Measurements from ENCODE around the gene PLEK. TPM values are rescaled to one million over a fixed set of nuclear protein-coding genes. Genes with fewer than 3 reads are reported as not detected.

Gene PLEK
- total RNA-seq, 4 donors from 2014 or later: under 0.01 to 7.5 (median 3.4) TPM

- no peak for TF ChIP-seq CTCF (IDR thresholded peaks at IDR 0.05)
- TF ChIP-seq POLR2A (IDR thresholded peaks at IDR 0.05): no peak
- intact Hi-C loops (cut with DNase I; ENCODE audit: low total_unique reads): no loop called here
- Histone ChIP-seq H3K4me3 (no peak overlapping the region), H3K27me3 (no peaks in the 10 kb centered on the region), H3K36me3 (no peaks in the 10 kb centered on the region), H3K9me3 (no peaks in the 10 kb centered on the region), H3K4me1 (no peaks in the 10 kb centered on the region), H3K27ac (no peak overlapping the region)
- no peak for DNase-seq
Measured at GRCh38 chr2:68385220-68385906, 20.3 kb downstream of the PLEK start.

- intact Hi-C loops (cut with DNase I; ENCODE audit: low total_unique reads): no loop called here
- DNase-seq: no peak
- no peak for TF ChIP-seq CTCF (IDR thresholded peaks at IDR 0.05)
- no peak for TF ChIP-seq POLR2A (IDR thresholded peaks at IDR 0.05)
- no peaks in the 10 kb centered on the region for H3K9me3 ChIP-seq
- no peak overlapping the region for H3K4me3 ChIP-seq
- H3K4me1 ChIP-seq: no peaks in the 10 kb centered on the region
- no peaks in the 10 kb centered on the region for H3K36me3 ChIP-seq
- H3K27me3 ChIP-seq: no peaks in the 10 kb centered on the region
- no peak overlapping the region for H3K27ac ChIP-seq
Measured at GRCh38 chr2:68385907-68386287, 20.8 kb downstream of the PLEK start.

GRCh38 chr2:68386365-68386764, 21.3 kb downstream of the PLEK start:
- H3K27me3 ChIP-seq: no peaks in the 10 kb centered on the region
- intact Hi-C loops (cut with DNase I; ENCODE audit: low total_unique reads): no loop called here
- no peak overlapping the region for H3K4me3 ChIP-seq
- TF ChIP-seq POLR2A (IDR thresholded peaks at IDR 0.05): no peak
- TF ChIP-seq CTCF (IDR thresholded peaks at IDR 0.05): no peak
- no peaks in the 10 kb centered on the region for H3K9me3 ChIP-seq
- no peak overlapping the region for H3K27ac ChIP-seq
- H3K4me1 ChIP-seq: no peaks in the 10 kb centered on the region
- H3K36me3 ChIP-seq: no peaks in the 10 kb centered on the region
- no peak for DNase-seq

GRCh38 chr2:68387408-68388350, 22.6 kb downstream of the PLEK start:
- Histone ChIP-seq H3K4me1 (no peaks in the 10 kb centered on the region), H3K27ac (no peak overlapping the region), H3K27me3 (no peaks in the 10 kb centered on the region), H3K9me3 (no peaks in the 10 kb centered on the region), H3K4me3 (no peak overlapping the region), H3K36me3 (no peaks in the 10 kb centered on the region)
- DNase-seq: no peak
- intact Hi-C loops (cut with DNase I; ENCODE audit: low total_unique reads): no loop called here
- no peak for TF ChIP-seq POLR2A (IDR thresholded peaks at IDR 0.05)

GRCh38 chr2:68388358-68388757, 23.3 kb downstream of the PLEK start:
- Histone ChIP-seq H3K4me3 (no peak overlapping the region), H3K27ac (no peak overlapping the region), H3K4me1 (no peaks in the 10 kb centered on the region), H3K36me3 (no peaks in the 10 kb centered on the region), H3K9me3 (no peaks in the 10 kb centered on the region), H3K27me3 (no peaks in the 10 kb centered on the region)
- no peak for DNase-seq
- intact Hi-C loops (cut with DNase I; ENCODE audit: low total_unique reads): no loop called here
- no peak for TF ChIP-seq POLR2A (IDR thresholded peaks at IDR 0.05)
- no peak for TF ChIP-seq CTCF (IDR thresholded peaks at IDR 0.05)

All from uterus (tissue), 4 donors.